GM11168 (cell line): Measurements from ENCODE around the gene TBC1D9B.

ENCODE experiments used
- in situ Hi-C: fragments of 300-500 bp; cut with MboI; formaldehyde crosslinking; loops from one replicate; pipeline ENCODE4 v1.12.0; 2022; ENCODE audit warnings: low sequenced_read_pairs; ENCODE audit not compliant: unreplicated experiment

The TBC1D9B gene

DNA sequence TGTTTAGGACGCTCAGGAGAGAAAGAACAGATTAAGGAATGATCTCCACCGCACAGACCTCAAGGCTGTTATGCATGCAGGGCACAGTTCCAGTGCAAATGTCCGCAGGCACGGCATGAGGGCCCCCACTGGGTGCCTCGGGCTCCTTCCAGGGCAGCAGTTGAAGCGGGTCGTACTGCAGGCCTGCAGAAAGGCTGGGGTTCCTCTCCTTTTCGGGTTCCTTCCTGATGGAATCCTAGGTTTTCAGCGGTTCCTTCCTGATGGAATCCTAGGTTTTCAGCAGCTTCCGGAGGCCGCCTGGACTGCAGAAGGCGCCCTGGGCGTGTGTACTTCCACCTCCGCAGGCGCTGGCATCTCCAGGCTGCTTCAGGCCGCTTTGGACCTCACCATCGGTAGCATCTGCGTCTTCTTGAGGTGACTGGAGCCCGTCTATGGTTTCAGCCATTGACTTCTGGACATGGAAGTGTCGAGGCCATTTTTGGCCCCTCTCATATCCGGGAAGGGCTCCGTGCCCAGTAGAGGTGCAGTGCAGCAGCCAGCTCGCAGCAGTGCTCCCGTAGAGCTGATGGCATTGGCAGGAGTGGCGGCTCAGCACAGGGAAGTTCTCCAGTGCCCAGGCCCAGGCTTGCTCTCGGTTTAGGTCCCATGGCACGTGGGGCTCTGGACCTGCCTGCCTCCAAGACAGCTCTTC, 95.4 kb downstream of the TBC1D9B start:
- in situ Hi-C loops: no loop called here
